Fibroblast of the aortic adventitia (primary cell): ENCODE results near the gene PLD1. TPM values are rescaled to one million over a fixed set of nuclear protein-coding genes. Genes with fewer than 3 reads are reported as not detected.

Experiments
- DNase-seq: peaks from one replicate; pipeline ENCODE4 v3.0.0-alpha.2; 2010; ENCODE audit warnings: low read depth
- H3K4me3 ChIP-seq: 2 replicates; pipeline ENCODE4 v1.5.1; 2011; ENCODE audit warnings: low read depth, mild to moderate bottlenecking, control low read depth, low read length, moderate library complexity
- CTCF ChIP-seq: IDR thresholded peaks from 2 replicates; pipeline ENCODE4 v1.5.1; 2011; ENCODE audit warnings: mild to moderate bottlenecking, low read length, control low read depth, inconsistent platforms; ENCODE audit not compliant: insufficient read depth
- total RNA-seq: library from RNA; depleted of rRNA; stranded (reverse); fragments of >200 nt; gene quantifications from 2 replicates; pipeline ENCODE4 v1.2.3, GENCODE V29; 2012; ENCODE audit warnings: low replicate concordance

Gene PLD1
- total RNA-seq, 1 donor, result 23.1 TPM

- TF ChIP-seq CTCF, result no peak
- peak overlapping the region; percentile 3 for H3K4me3 ChIP-seq
- DNase-seq, result peak; percentile 41
Measured at GRCh38 chr3:171757361-171758034, 52.8 kb downstream of the PLD1 start.

GRCh38 chr3:171755656-171756055 lies 54.6 kb downstream of the PLD1 start:
- no peak for DNase-seq
- no peak for TF ChIP-seq CTCF
- no peak overlapping the region for H3K4me3 ChIP-seq

GRCh38 chr3:171755015-171755589 lies 55.2 kb downstream of the PLD1 start:
- no peak overlapping the region for H3K4me3 ChIP-seq
- TF ChIP-seq CTCF, result no peak
- DNase-seq, result no peak

GRCh38 chr3:171753665-171754408 lies 56.4 kb downstream of the PLD1 start:
- DNase-seq, result peak; percentile 83
- H3K4me3 ChIP-seq, result no peak overlapping the region
- no peak for TF ChIP-seq CTCF

- DNase-seq, result peak; percentile 88
- TF ChIP-seq CTCF, result no peak
- no peak overlapping the region for H3K4me3 ChIP-seq
Measured at GRCh38 chr3:171753025-171753472, 57.2 kb downstream of the PLD1 start.

GRCh38 chr3:171752329-171752728 lies 58.0 kb downstream of the PLD1 start:
- H3K4me3 ChIP-seq, result no peak overlapping the region
- TF ChIP-seq CTCF, result no peak
- no peak for DNase-seq
